Lung (tissue), 12 donors: Measurements from ENCODE around the gene SMARCA2. TPM values are rescaled to one million over a fixed set of nuclear protein-coding genes. Genes with fewer than 3 reads are reported as not detected.

ENCODE experiments used
- ATAC-seq: fragments of 200-7000 bp; cut with Tn5 transposase; one replicate; pipeline ENCODE4 v1.9.1; 2020; ENCODE audit warnings: moderate number of reproducible peaks; ENCODE audit not compliant: insufficient read depth, low FRiP score
- DNase-seq, 3 donors: peaks; one replicate each; pipeline ENCODE4 v3.0.0-alpha.2; 2013 to 2017
- H3K27ac ChIP-seq, 2 donors: one replicate each; pipeline ENCODE4 v1.5.1; 2013; ENCODE audit warnings: mild to moderate bottlenecking in 2 of 2, moderate library complexity in 2 of 2, control low read depth in 1 of 2, inconsistent platforms in 1 of 2, low read depth in 1 of 2, low read length in 1 of 2
- H3K27me3 ChIP-seq, 3 donors: one replicate each; pipeline ENCODE4 v1.5.1; 2013; ENCODE audit warnings: low read length in 2 of 3; ENCODE audit not compliant: control insufficient read depth in 3 of 3, insufficient read depth in 3 of 3
- H3K36me3 ChIP-seq, 4 donors: one replicate each; pipeline ENCODE4 v1.5.1; 2013; ENCODE audit warnings: low read length in 4 of 4, mild to moderate bottlenecking in 1 of 4, moderate library complexity in 1 of 4; ENCODE audit not compliant: control insufficient read depth in 4 of 4, insufficient read depth in 4 of 4
- H3K4me1 ChIP-seq, 5 donors: one replicate each; pipeline ENCODE4 v1.5.1; 2013; ENCODE audit warnings: low read length in 5 of 5, mild to moderate bottlenecking in 2 of 5, moderate library complexity in 1 of 5; ENCODE audit not compliant: control insufficient read depth in 5 of 5, insufficient read depth in 5 of 5
- H3K4me3 ChIP-seq: one replicate; pipeline ENCODE4 v1.5.1; 2013; ENCODE audit warnings: mild to moderate bottlenecking, control low read depth, moderate library complexity
- H3K9ac ChIP-seq, 2 donors: one replicate each; pipeline ENCODE4 v1.5.1; 2013; ENCODE audit warnings: low read length in 2 of 2, control low read depth in 1 of 2; ENCODE audit not compliant: insufficient read depth in 1 of 2
- H3K9me3 ChIP-seq, 4 donors: one replicate each; pipeline ENCODE4 v1.5.1; 2013; ENCODE audit warnings: low read length in 3 of 4, mild to moderate bottlenecking in 1 of 4, moderate library complexity in 1 of 4; ENCODE audit not compliant: control insufficient read depth in 4 of 4, insufficient read depth in 3 of 4
- WGBS, 2 donors: extraction: QIAGEN DNeasy Blood & Tissue Kit; methylation state at CpG; one replicate each; pipeline ENCODE4 v1.1.7; 2013; 5-methylcytosine and 5-hydroxymethylcytosine counted together
- polyA plus RNA-seq, 2 donors: library from polyadenylated mRNA; stranded (reverse); fragments of 200-250 nt; gene quantifications; one replicate each; pipeline ENCODE4 v1.2.1, GENCODE V29; 2013
- total RNA-seq, 2 donors: library from RNA; depleted of rRNA in 1 of 2; stranded (reverse); fragments of >200 nt in 1 of 2; gene quantifications; one replicate each; pipeline ENCODE4 v1.2.1, GENCODE V29; 2014 to 2021
- TF ChIP-seq, protein P1 (sequence below): IDR thresholded peaks from 2 replicates; pipeline ENCODE4 v1.5.1; 2012; ENCODE audit warnings: mild to moderate bottlenecking; ENCODE audit errors: control extremely low read depth, extremely low read depth
- donor health status: control.
- donor health status: control.
- donor health status: Bipolar disorder and iron deficiency.
- donor health status: healthy.
- donor health status: DM: yes; HTN: yes; CAD: no.

SMARCA2 gene
- total and polyA plus RNA-seq, 4 donors, result 30.0 to 196 (median 80.2) TPM

DNA sequence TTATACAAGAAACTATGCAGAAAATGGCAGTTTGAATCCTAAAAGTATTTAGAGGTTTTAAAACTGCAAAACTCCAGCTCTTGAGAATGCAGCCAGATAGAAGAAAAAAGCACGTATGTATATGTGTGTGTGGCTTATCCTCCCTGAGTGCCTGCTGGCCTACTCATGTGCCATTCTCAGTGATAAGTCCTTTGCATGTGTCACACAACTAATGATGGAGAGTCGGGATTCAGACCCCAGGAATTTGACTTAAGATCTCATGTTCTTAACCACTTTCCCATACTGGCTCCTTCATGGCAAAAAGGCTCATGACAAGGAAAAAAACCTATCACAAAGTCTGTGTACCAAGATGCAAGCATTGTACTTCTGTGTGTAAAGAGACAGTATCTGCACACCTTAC is 26.6 kb downstream of the SMARCA2 start:
- ATAC-seq, result no peak
- DNase-seq, result no peak
- Histone ChIP-seq H3K9me3 (no peaks in the 10 kb centered on the region), H3K36me3 (peaks cover 12 to 26% (median 25%) of the 10 kb centered on the region in 4 donors), H3K4me1 (peaks cover 0 to 15% (median 11%) of the 10 kb centered on the region in 5 donors), H3K9ac (no peak overlapping the region), H3K27me3 (no peaks in the 10 kb centered on the region), H3K4me3 (no peak overlapping the region), H3K27ac (no peak overlapping the region)
- TF ChIP-seq, protein P1, sequence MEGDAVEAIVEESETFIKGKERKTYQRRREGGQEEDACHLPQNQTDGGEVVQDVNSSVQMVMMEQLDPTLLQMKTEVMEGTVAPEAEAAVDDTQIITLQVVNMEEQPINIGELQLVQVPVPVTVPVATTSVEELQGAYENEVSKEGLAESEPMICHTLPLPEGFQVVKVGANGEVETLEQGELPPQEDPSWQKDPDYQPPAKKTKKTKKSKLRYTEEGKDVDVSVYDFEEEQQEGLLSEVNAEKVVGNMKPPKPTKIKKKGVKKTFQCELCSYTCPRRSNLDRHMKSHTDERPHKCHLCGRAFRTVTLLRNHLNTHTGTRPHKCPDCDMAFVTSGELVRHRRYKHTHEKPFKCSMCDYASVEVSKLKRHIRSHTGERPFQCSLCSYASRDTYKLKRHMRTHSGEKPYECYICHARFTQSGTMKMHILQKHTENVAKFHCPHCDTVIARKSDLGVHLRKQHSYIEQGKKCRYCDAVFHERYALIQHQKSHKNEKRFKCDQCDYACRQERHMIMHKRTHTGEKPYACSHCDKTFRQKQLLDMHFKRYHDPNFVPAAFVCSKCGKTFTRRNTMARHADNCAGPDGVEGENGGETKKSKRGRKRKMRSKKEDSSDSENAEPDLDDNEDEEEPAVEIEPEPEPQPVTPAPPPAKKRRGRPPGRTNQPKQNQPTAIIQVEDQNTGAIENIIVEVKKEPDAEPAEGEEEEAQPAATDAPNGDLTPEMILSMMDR, result no peak
- 96 to 97% methylated on average over 2 of the region's 2 CpGs for WGBS, 2 donors

DNA sequence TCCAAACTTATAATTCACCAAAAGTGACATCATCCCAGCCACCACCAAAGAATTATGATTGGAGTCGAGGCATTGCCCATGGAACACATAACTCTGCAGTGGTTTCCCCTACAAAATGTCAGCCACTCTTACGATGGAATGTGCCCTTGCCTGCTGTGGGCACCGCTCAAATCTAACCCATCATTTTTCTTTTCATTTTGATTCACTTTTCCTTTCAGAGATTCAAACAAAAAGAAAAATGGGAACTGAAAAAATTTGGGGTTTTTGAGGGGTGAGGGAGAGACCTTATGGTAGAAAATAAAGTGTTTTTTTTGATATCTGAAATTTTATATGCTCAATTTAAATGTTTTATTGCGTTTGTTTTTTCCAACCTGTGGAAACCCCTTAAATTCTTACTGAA is 28.1 kb downstream of the SMARCA2 start:
- Histone ChIP-seq H3K9me3 (no peaks in the 10 kb centered on the region), H3K9ac (no peak overlapping the region), H3K27me3 (no peaks in the 10 kb centered on the region), H3K27ac (no peak overlapping the region), H3K4me3 (no peak overlapping the region), H3K36me3 (peaks cover 15 to 35% (median 22%) of the 10 kb centered on the region in 4 donors), H3K4me1 (peaks cover 0 to 20% (median 11%) of the 10 kb centered on the region in 5 donors)
- TF ChIP-seq, protein P1, result no peak
- ATAC-seq, result no peak
- 85 to 89% methylated on average over 4 of the region's 4 CpGs for WGBS, 2 donors
- no peak for DNase-seq

DNA sequence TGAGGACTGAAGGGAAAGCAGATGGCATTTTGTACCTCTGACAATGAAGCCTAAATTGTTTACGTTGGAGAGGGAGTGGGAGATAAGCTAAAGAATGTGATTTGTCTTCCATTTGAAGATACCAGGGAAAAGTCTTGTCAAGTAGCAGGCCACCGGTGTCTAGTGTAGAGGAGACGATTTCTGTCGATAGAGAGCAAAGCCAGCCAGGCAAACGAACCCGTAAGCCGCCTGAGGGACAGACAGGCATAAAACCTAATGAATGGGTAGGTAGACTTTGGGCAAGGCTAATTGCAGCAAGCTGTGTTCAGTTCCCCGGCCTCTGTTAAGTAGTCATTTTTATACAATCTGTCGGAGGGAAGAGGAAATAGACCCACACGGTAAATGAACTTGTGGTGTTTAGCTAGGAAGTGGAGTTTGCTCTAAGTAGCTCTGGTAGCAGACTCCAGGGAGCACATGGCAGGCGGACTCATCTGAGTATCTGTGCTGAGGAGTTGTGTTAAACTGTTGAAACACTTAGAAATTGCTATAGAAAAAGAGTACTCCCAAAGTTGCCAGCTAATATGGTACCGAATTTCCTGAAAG is 28.8 kb downstream of the SMARCA2 start:
- Histone ChIP-seq H3K27ac (no peak overlapping the region), H3K36me3 (peaks cover 15 to 35% (median 22%) of the 10 kb centered on the region in 4 donors), H3K4me3 (no peak overlapping the region), H3K27me3 (no peaks in the 10 kb centered on the region), H3K9me3 (no peaks in the 10 kb centered on the region), H3K4me1 (peaks cover 0 to 21% (median 6%) of the 10 kb centered on the region in 5 donors), H3K9ac (no peak overlapping the region)
- ATAC-seq (no peak), DNase-seq (no peak)
- TF ChIP-seq, protein P1, result no peak
- 67 to 69% methylated on average over 12 of the region's 12 CpGs for WGBS, 2 donors

DNA sequence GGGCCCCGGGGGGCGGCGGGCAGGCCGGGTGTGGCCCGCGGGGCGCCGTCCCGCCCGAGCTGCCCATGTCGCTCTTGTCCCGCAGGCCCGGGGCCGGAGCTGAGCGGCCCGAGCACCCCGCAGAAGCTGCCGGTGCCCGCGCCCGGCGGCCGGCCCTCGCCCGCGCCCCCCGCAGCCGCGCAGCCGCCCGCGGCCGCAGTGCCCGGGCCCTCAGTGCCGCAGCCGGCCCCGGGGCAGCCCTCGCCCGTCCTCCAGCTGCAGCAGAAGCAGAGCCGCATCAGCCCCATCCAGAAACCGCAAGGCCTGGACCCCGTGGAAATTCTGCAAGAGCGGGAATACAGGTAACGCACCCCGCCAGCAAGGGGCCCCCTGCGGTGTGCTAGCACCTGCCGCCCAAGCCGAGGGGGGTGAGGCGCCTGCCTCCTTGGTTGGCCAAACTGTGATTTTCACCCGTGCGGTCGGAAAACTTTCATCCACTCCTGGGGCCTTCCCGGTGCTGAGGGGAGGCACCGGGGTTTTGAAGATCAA is 32.1 kb downstream of the SMARCA2 start:
- Histone ChIP-seq H3K27ac (no peak overlapping the region), H3K9me3 (no peaks in the 10 kb centered on the region), H3K27me3 (no peaks in the 10 kb centered on the region), H3K4me1 (peaks cover 0 to 10% (median 3%) of the 10 kb centered on the region in 5 donors), H3K4me3 (no peak overlapping the region), H3K36me3 (peaks cover 2 to 18% (median 5%) of the 10 kb centered on the region in 4 donors), H3K9ac (no peak overlapping the region)
- TF ChIP-seq, protein P1, result no peak
- WGBS, 2 donors, result 88 to 89% methylated on average over 46 to 54 of the region's 54 CpGs
- DNase-seq (no peak), ATAC-seq (no peak)
